PC-3 (cell line): ENCODE measurements around the gene C1QTNF2.

Experiments
- CTCF ChIP-seq: fragments of 300-600 bp; sonication (generic); conservative IDR thresholded peaks from 2 replicates; pipeline ENCODE4 v1.5.1; 2017; ENCODE audit warnings: antibody characterized with exemption, low read depth, mild to moderate bottlenecking, low read length
- EZH2 ChIP-seq: fragments of 300-600 bp; sonication (generic); IDR thresholded peaks from one replicate; pipeline ENCODE4 v1.6.1; 2017; ENCODE audit warnings: antibody characterized with exemption, mild to moderate bottlenecking, low read length; ENCODE audit not compliant: unreplicated experiment
- EZH2phosphoT487 ChIP-seq: fragments of 300-600 bp; sonication (generic); IDR thresholded peaks from 2 replicates; pipeline ENCODE4 v1.6.1; 2018; ENCODE audit warnings: mild to moderate bottlenecking, antibody characterized with exemption, low read length, borderline replicate concordance

- TF ChIP-seq CTCF (no peak), EZH2 (no peak), EZH2phosphoT487 (no peak)
Observed at GRCh38 chr5:160418561-160419457, 48.4 kb upstream of the C1QTNF2 start, which contains the start of gene SLU7.
